BJ (cell line): ENCODE measurements around the gene OPCML. TPM values are rescaled to one million over a fixed set of nuclear protein-coding genes. Genes with fewer than 3 reads are reported as not detected.

Experiments
- CTCF ChIA-PET: fragments of 350-600 bp; formaldehyde crosslinking; extraction: SDS; loops from one replicate; lab custom pipeline; 2021; ENCODE audit warnings: antibody characterized with exemption, inconsistent platforms; lab: Yijun Ruan, JAX
- POLR2A ChIA-PET: fragments of 300-600 bp; sonication (Branson Sonifier 250); formaldehyde crosslinking; extraction: SDS; loops from one replicate; lab custom pipeline; 2021; ENCODE audit warnings: antibody characterized with exemption; lab: Charles Lee
- DNase-seq: peaks from one replicate; pipeline ENCODE4 v3.0.0-alpha.2; 2011; ENCODE audit warnings: low read depth
- H3K27me3 ChIP-seq: 2 replicates; pipeline ENCODE4 v1.6.0; 2011; ENCODE audit warnings: low read length; ENCODE audit not compliant: control insufficient read depth, insufficient read depth
- H3K36me3 ChIP-seq: 2 replicates; pipeline ENCODE4 v1.5.1; 2011; ENCODE audit warnings: low read length; ENCODE audit not compliant: control insufficient read depth, insufficient read depth
- H3K4me3 ChIP-seq: 2 replicates; pipeline ENCODE4 v1.5.1; 2011; ENCODE audit warnings: low read depth, mild to moderate bottlenecking, control low read depth, low read length
- polyA plus RNA-seq: library from polyadenylated mRNA; depleted of rRNA; stranded (reverse); fragments of >200 nt; gene quantifications from 2 replicates; pipeline ENCODE4 v1.2.3, GENCODE V29; 2011
- TF ChIP-seq, protein P1 (sequence below): IDR thresholded peaks from 2 replicates; pipeline ENCODE4 v1.5.1; 2011; ENCODE audit warnings: low read depth, mild to moderate bottlenecking, control low read depth, inconsistent platforms, low read length, moderate library complexity; ENCODE audit not compliant: insufficient read depth

OPCML gene
- polyA plus RNA-seq, 1 experiment: 2.0 TPM

- no peak for DNase-seq
- ChIA-PET POLR2A (no interaction called here), CTCF (no interaction called here)
- TF ChIP-seq, protein P1, sequence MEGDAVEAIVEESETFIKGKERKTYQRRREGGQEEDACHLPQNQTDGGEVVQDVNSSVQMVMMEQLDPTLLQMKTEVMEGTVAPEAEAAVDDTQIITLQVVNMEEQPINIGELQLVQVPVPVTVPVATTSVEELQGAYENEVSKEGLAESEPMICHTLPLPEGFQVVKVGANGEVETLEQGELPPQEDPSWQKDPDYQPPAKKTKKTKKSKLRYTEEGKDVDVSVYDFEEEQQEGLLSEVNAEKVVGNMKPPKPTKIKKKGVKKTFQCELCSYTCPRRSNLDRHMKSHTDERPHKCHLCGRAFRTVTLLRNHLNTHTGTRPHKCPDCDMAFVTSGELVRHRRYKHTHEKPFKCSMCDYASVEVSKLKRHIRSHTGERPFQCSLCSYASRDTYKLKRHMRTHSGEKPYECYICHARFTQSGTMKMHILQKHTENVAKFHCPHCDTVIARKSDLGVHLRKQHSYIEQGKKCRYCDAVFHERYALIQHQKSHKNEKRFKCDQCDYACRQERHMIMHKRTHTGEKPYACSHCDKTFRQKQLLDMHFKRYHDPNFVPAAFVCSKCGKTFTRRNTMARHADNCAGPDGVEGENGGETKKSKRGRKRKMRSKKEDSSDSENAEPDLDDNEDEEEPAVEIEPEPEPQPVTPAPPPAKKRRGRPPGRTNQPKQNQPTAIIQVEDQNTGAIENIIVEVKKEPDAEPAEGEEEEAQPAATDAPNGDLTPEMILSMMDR: no peak
- Histone ChIP-seq H3K27me3 (no peaks in the 10 kb centered on the region), H3K36me3 (no peaks in the 10 kb centered on the region), H3K4me3 (no peak overlapping the region)
Measured at GRCh38 chr11:132784441-132784840, 747.9 kb downstream of the OPCML start.

GRCh38 chr11:132782102-132782501 lies 750.2 kb downstream of the OPCML start:
- no peaks in the 10 kb centered on the region for H3K36me3 ChIP-seq
- ChIA-PET POLR2A (no interaction called here), CTCF (no interaction called here)
- DNase-seq: no peak
- TF ChIP-seq, protein P1: no peak
- H3K27me3 ChIP-seq: no peaks in the 10 kb centered on the region
- no peak overlapping the region for H3K4me3 ChIP-seq

DNA sequence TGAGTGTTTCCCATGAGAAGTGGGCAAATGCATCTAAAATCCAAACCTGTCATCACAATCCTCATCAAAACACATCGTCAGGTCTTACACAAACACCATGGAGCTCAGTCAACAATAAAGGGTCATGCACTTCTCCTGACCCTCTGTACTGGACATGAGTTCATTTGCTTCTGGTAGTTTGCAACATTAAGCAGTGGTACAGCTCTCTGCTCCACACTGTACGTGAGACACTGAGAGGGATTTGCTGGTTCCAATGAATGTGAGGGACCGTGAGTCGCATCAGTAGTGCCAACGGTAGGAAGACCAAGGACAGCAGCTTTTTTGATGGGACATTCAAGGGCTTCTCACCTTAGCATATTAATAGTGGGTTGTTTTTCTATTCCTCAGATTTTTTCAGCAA lies 752.3 kb downstream of the OPCML start:
- ChIA-PET CTCF (interaction anchor here (1.0 kb wide), 1 partner anchor 11 kb away, joined by 3 read pairs; no protein-coding TSS in a partner anchor), POLR2A (no interaction called here)
- Histone ChIP-seq H3K27me3 (no peaks in the 10 kb centered on the region), H3K4me3 (no peak overlapping the region), H3K36me3 (no peaks in the 10 kb centered on the region)
- no peak for DNase-seq
- TF ChIP-seq, protein P1: no peak

GRCh38 chr11:132779497-132779896 lies 752.8 kb downstream of the OPCML start:
- TF ChIP-seq, protein P1: no peak
- DNase-seq: no peak
- H3K36me3 ChIP-seq: no peaks in the 10 kb centered on the region
- POLR2A ChIA-PET: no interaction called here
- CTCF ChIA-PET: interaction anchor here (1.0 kb wide), 1 partner anchor 12 kb away, joined by 3 read pairs; no protein-coding TSS in a partner anchor
- H3K27me3 ChIP-seq: no peaks in the 10 kb centered on the region
- no peak overlapping the region for H3K4me3 ChIP-seq

GRCh38 chr11:132777067-132777975 lies 755.0 kb downstream of the OPCML start:
- TF ChIP-seq, protein P1: no peak
- Histone ChIP-seq H3K4me3 (no peak overlapping the region), H3K36me3 (no peaks in the 10 kb centered on the region), H3K27me3 (no peaks in the 10 kb centered on the region)
- DNase-seq: no peak
- CTCF ChIA-PET: interaction anchor here (0.8 to 1.9 kb wide), 2 partner anchors 39 to 125 kb away, joined by 3 read pairs; no protein-coding TSS in a partner anchor
- POLR2A ChIA-PET: no interaction called here
